Endothelial cell (in vitro differentiated cells): ENCODE results near the gene GALR1. TPM values are rescaled to one million over a fixed set of nuclear protein-coding genes. Genes with fewer than 3 reads are reported as not detected.
A peak's percentile ranks its signal among the peaks of the same experiment; 100 is the strongest.

Experiments
- DNase-seq: peaks from one replicate; pipeline ENCODE4 v3.0.0; 2021; ENCODE audit warnings: low spot score
- H3K27ac Mint-ChIP-seq: one replicate; pipeline ENCODE4 v1.8.0; 2021; ENCODE audit warnings: mixed read lengths, inconsistent platforms; ENCODE audit not compliant: unreplicated experiment
- H3K27me3 Mint-ChIP-seq: one replicate; pipeline ENCODE4 v1.8.0; 2021; ENCODE audit warnings: mild to moderate bottlenecking, moderate library complexity, mixed read lengths, inconsistent platforms; ENCODE audit not compliant: unreplicated experiment
- H3K36me3 Mint-ChIP-seq: one replicate; pipeline ENCODE4 v1.8.0; 2021; ENCODE audit warnings: mild to moderate bottlenecking, low read depth, mixed read lengths, inconsistent platforms; ENCODE audit not compliant: unreplicated experiment
- H3K4me1 Mint-ChIP-seq: one replicate; pipeline ENCODE4 v1.8.0; 2021; ENCODE audit warnings: mild to moderate bottlenecking, mixed read lengths, inconsistent platforms; ENCODE audit not compliant: unreplicated experiment
- H3K4me3 Mint-ChIP-seq: one replicate; pipeline ENCODE4 v1.8.0; 2021; ENCODE audit warnings: mild to moderate bottlenecking, mixed read lengths, inconsistent platforms; ENCODE audit not compliant: unreplicated experiment
- H3K9me3 Mint-ChIP-seq: one replicate; pipeline ENCODE4 v1.8.0; 2021; ENCODE audit warnings: mixed read lengths, inconsistent platforms; ENCODE audit not compliant: unreplicated experiment
- CTCF ChIP-seq: fragments of 200-600 bp; sonication (generic); IDR thresholded peaks from one replicate; pipeline ENCODE4 v1.5.0; 2021; ENCODE audit warnings: antibody characterized with exemption; ENCODE audit not compliant: unreplicated experiment
- total RNA-seq: library from RNA; stranded (reverse); fragmentation: NEBNext Ultra II Directional; extraction: Animal tissue kit (Norgen Biotek cat#: 25700); gene quantifications from one replicate; pipeline ENCODE4 v1.2.1, GENCODE V29; 2021; ENCODE audit not compliant: unreplicated experiment

GALR1 gene
- total RNA-seq, 1 donor from 2014 or later: not detected

- TF ChIP-seq CTCF: no peak
- Mint-ChIP-seq H3K27ac (no peak overlapping the region), H3K9me3 (no peaks in the 10 kb centered on the region), H3K4me1 (no peaks in the 10 kb centered on the region), H3K27me3 (peaks cover 21% of the 10 kb centered on the region), H3K36me3 (peaks cover 5% of the 10 kb centered on the region), H3K4me3 (peak overlapping the region; percentile 82)
- peak; percentile 22 for DNase-seq
These were observed 865 bp downstream of the GALR1 start for GRCh38 chr18:77250501-77250925.

GRCh38 chr18:77250926-77251729 is 1.5 kb downstream of the GALR1 start:
- H3K27ac Mint-ChIP-seq: no peak overlapping the region
- DNase-seq: peak; percentile 30
- peaks cover 5% of the 10 kb centered on the region for H3K36me3 Mint-ChIP-seq

GRCh38 chr18:77251730-77252050 is 2.0 kb downstream of the GALR1 start:
- H3K4me1 Mint-ChIP-seq: no peaks in the 10 kb centered on the region
- no peak overlapping the region for H3K27ac Mint-ChIP-seq
- H3K4me3 Mint-ChIP-seq: no peak overlapping the region
- no peak for TF ChIP-seq CTCF
- no peaks in the 10 kb centered on the region for H3K9me3 Mint-ChIP-seq
- peaks cover 21% of the 10 kb centered on the region for H3K27me3 Mint-ChIP-seq
- H3K36me3 Mint-ChIP-seq: peaks cover 5% of the 10 kb centered on the region
- no peak for DNase-seq

More at GRCh38 chr18:77250926-77251729, 1.5 kb downstream of the GALR1 start:
- Mint-ChIP-seq H3K9me3 (no peaks in the 10 kb centered on the region), H3K4me3 (peak overlapping the region; percentile 82), H3K27me3 (peaks cover 21% of the 10 kb centered on the region), H3K4me1 (no peaks in the 10 kb centered on the region)
- no peak for TF ChIP-seq CTCF

- Mint-ChIP-seq H3K27me3 (peaks cover 11% of the 10 kb centered on the region), H3K4me3 (no peak overlapping the region), H3K9me3 (no peaks in the 10 kb centered on the region), H3K27ac (no peak overlapping the region), H3K36me3 (no peaks in the 10 kb centered on the region), H3K4me1 (no peaks in the 10 kb centered on the region)
- no peak for DNase-seq
- no peak for TF ChIP-seq CTCF
These were observed 5.2 kb downstream of the GALR1 start for GRCh38 chr18:77254711-77255405.
